ENCODE data around the gene RBMS1.

GRCh38 chr2:160291382-160291781 is 202.2 kb downstream of the RBMS1 start:
- no peak for TF ChIP-seq CTCF (conservative IDR thresholded peaks at IDR 0.05 in 1 of 2, IDR thresholded peaks at IDR 0.05 in 1 of 2; ENCODE audit: extremely low read depth in 1 of 2, insufficient read depth in 1 of 2, low read depth in 1 of 2, low read length in 2 of 2)
- TF ChIP-seq EZH2 (IDR thresholded peaks at IDR 0.05; ENCODE audit: borderline replicate concordance, low read length) = no peak
